Suprapubic skin (tissue), 4 donors: ENCODE measurements around the gene ARSJ. TPM values are rescaled to one million over a fixed set of nuclear protein-coding genes. Genes with fewer than 3 reads are reported as not detected.

Experiments
- DNase-seq, 2 donors: peaks; one replicate each; pipeline ENCODE4 v3.0.0-alpha.2; 2019; ENCODE audit warnings: low spot score in 2 of 2
- H3K27ac ChIP-seq: fragments of 200-600 bp; sonication (generic); one replicate; pipeline ENCODE4 v1.5.1; 2019
- H3K27me3 ChIP-seq: fragments of 200-600 bp; sonication (generic); one replicate; pipeline ENCODE4 v1.5.1; 2019
- H3K36me3 ChIP-seq: fragments of 200-600 bp; sonication (generic); one replicate; pipeline ENCODE4 v1.5.1; 2019
- H3K4me1 ChIP-seq: fragments of 200-600 bp; sonication (generic); one replicate; pipeline ENCODE4 v1.5.1; 2019
- H3K4me3 ChIP-seq: fragments of 200-600 bp; sonication (generic); one replicate; pipeline ENCODE4 v1.5.1; 2019; ENCODE audit warnings: mild to moderate bottlenecking
- H3K9me3 ChIP-seq: fragments of 200-600 bp; sonication (generic); one replicate; pipeline ENCODE4 v1.5.1; 2019
- CTCF ChIP-seq, 2 donors: fragments of 200-600 bp in 1 of 2; fragments of 450-650 bp in 1 of 2; sonication (generic) in 1 of 2; IDR thresholded peaks; one replicate each; pipeline ENCODE4 v1.5.1; 2016 to 2019; ENCODE audit warnings: antibody characterized with exemption in 2 of 2, mild to moderate bottlenecking in 1 of 2, moderate library complexity in 1 of 2
- EP300 ChIP-seq: sonication (generic); formaldehyde crosslinking; IDR thresholded peaks from one replicate; pipeline ENCODE4 v1.6.1; 2017; ENCODE audit warnings: antibody characterized with exemption
- POLR2A ChIP-seq, 2 donors: fragments of 450-650 bp; IDR thresholded peaks; one replicate each; pipeline ENCODE4 v1.6.1; 2017; ENCODE audit warnings: antibody characterized with exemption in 2 of 2, mild to moderate bottlenecking in 2 of 2, moderate library complexity in 2 of 2
- POLR2AphosphoS5 ChIP-seq, 3 donors: sonication (generic); formaldehyde crosslinking; IDR thresholded peaks; one replicate each; pipeline ENCODE4 v1.6.1; 2017; ENCODE audit warnings: antibody characterized with exemption in 3 of 3
- WGBS: methylation state at CpG from one replicate; pipeline ENCODE4 v1.1.5; 2018; 5-methylcytosine and 5-hydroxymethylcytosine counted together
- total RNA-seq, 4 donors: library from RNA; depleted of rRNA; stranded (reverse); fragments of >200 nt; gene quantifications; one replicate each; pipeline ENCODE4 v1.1.0, GENCODE V29; 2016

ARSJ gene
- total RNA-seq, 4 donors from 2014 or later, result 1.6 to 3.9 (median 3.2) TPM

DNA sequence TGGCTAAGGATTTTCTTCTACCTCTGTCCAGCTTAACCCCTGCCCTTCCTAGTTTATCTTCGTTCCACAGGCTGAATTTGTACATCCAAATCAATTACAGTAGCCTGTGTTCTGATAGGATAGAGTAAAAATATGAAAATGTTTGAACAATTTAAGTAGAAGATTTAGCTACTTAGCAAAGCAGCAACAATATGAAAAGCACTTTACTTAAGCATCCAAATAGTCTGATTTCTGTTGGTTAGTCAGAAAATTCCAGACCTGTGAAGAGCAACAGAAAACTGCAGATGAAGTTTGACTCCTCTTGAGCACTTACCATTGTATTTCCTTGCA lies 2.0 kb downstream of the ARSJ start:
- H3K27me3 ChIP-seq, result no peaks in the 10 kb centered on the region
- H3K9me3 ChIP-seq, result no peaks in the 10 kb centered on the region
- H3K36me3 ChIP-seq, result no peaks in the 10 kb centered on the region
- no peak for DNase-seq
- peaks cover 21% of the 10 kb centered on the region for H3K4me1 ChIP-seq
- TF ChIP-seq POLR2A (IDR thresholded peaks at IDR 0.05) (no peak), CTCF (IDR thresholded peaks at IDR 0.05) (no peak), POLR2AphosphoS5 (IDR thresholded peaks at IDR 0.05) (no peak), EP300 (no peak)
- 53% methylated on average over 1 of the region's 1 CpG for WGBS
- peak overlapping the region; percentile 62 for H3K4me3 ChIP-seq
- H3K27ac ChIP-seq, result no peak overlapping the region

DNA sequence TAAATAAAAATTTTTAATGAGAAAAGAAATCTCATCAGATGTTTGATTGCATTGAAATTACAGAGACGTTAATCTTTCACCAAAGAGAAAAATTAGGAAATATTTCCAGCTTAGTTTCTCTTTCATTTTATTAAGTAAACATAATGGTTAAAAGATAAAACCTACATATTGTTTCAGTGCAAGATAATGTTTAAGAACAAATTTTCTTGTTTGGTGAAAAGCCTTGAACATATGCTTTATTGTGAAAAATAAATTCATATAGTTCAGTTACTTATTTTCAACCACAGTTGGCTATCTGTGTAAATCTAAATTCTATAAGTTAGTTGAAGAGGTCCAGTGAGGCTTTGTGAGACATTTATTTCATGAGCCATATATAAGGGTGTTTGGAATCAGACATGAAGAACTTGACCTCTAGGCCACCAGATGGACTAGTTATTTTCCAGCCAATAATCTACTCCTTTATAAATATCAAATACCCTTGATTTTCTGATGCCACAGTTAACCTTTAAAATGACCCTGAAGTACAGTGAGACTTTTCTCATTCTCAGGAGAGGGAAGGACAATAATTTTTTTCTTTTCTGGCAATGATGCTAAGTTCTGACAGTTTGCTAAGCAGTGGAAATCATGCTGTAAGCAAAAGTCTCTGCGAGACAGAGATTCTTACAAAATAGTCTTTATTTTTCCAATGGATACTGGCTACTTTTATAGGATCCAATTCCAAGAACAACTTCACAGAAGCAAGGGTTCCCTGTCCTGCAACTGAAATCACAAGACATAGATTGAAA lies 2.5 kb downstream of the ARSJ start:
- no peaks in the 10 kb centered on the region for H3K36me3 ChIP-seq
- H3K27me3 ChIP-seq, result no peaks in the 10 kb centered on the region
- TF ChIP-seq POLR2A (IDR thresholded peaks at IDR 0.05), result no peak
- H3K9me3 ChIP-seq, result no peaks in the 10 kb centered on the region
- 29% methylated on average over 2 of the region's 2 CpGs for WGBS
- H3K27ac ChIP-seq, result no peak overlapping the region
- H3K4me1 ChIP-seq, result peaks cover 21% of the 10 kb centered on the region
- peak overlapping the region; percentile 62 for H3K4me3 ChIP-seq
- no peak for DNase-seq

DNA sequence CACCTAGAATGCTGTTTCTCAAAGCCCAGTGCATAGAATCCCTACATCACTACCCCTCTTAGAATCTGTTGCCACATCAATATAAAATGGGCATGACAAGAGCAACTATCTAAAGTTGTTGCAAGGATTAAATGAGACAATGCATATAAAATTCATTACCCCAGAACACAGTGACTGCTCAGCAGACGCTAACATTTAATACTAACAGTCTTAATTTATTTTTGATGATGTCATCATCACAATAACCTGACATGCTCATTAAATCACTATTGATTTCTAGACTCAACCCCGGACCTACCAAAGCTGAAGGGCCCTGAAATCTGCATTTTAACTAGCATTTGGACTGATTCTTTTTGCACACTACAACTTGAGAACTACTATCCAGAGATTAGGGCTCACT lies 3.9 kb downstream of the ARSJ start:
- Histone ChIP-seq H3K4me1 (peaks cover 21% of the 10 kb centered on the region), H3K9me3 (no peaks in the 10 kb centered on the region), H3K27ac (no peak overlapping the region), H3K4me3 (no peak overlapping the region), H3K27me3 (no peaks in the 10 kb centered on the region), H3K36me3 (no peaks in the 10 kb centered on the region)
- TF ChIP-seq POLR2A (IDR thresholded peaks at IDR 0.05) (no peak), EP300 (no peak), POLR2AphosphoS5 (IDR thresholded peaks at IDR 0.05) (no peak), CTCF (IDR thresholded peaks at IDR 0.05) (no peak)
- WGBS, result 76% methylated on average over 2 of the region's 2 CpGs
- no peak for DNase-seq

GRCh38 chr4:113974467-113974866 lies 5.0 kb downstream of the ARSJ start:
- DNase-seq, result no peak
- H3K4me1 ChIP-seq, result peaks cover 15% of the 10 kb centered on the region
- H3K4me3 ChIP-seq, result no peak overlapping the region
- H3K27ac ChIP-seq, result no peak overlapping the region
- no peaks in the 10 kb centered on the region for H3K27me3 ChIP-seq
- H3K36me3 ChIP-seq, result no peaks in the 10 kb centered on the region
- H3K9me3 ChIP-seq, result no peaks in the 10 kb centered on the region
- TF ChIP-seq CTCF (IDR thresholded peaks at IDR 0.05) (no peak), POLR2AphosphoS5 (IDR thresholded peaks at IDR 0.05) (no peak), POLR2A (IDR thresholded peaks at IDR 0.05) (no peak), EP300 (no peak)

- H3K36me3 ChIP-seq, result no peaks in the 10 kb centered on the region
- no peak for DNase-seq
- H3K4me1 ChIP-seq, result peaks cover 9% of the 10 kb centered on the region
- no peak overlapping the region for H3K4me3 ChIP-seq
- no peaks in the 10 kb centered on the region for H3K27me3 ChIP-seq
- H3K9me3 ChIP-seq, result no peaks in the 10 kb centered on the region
- TF ChIP-seq POLR2A (IDR thresholded peaks at IDR 0.05) (no peak), CTCF (IDR thresholded peaks at IDR 0.05) (no peak), EP300 (no peak), POLR2AphosphoS5 (IDR thresholded peaks at IDR 0.05) (no peak)
- WGBS, result 87% methylated on average over 3 of the region's 3 CpGs
- no peak overlapping the region for H3K27ac ChIP-seq
Measured at GRCh38 chr4:113973345-113973744, 6.1 kb downstream of the ARSJ start.

GRCh38 chr4:113972781-113973180 lies 6.7 kb downstream of the ARSJ start:
- Histone ChIP-seq H3K27me3 (no peaks in the 10 kb centered on the region), H3K36me3 (no peaks in the 10 kb centered on the region), H3K9me3 (no peaks in the 10 kb centered on the region), H3K27ac (no peak overlapping the region), H3K4me3 (no peak overlapping the region), H3K4me1 (peaks cover 6% of the 10 kb centered on the region)
- no peak for DNase-seq
- TF ChIP-seq POLR2AphosphoS5 (IDR thresholded peaks at IDR 0.05) (no peak), EP300 (no peak), POLR2A (IDR thresholded peaks at IDR 0.05) (no peak), CTCF (IDR thresholded peaks at IDR 0.05) (no peak)
- WGBS, result 76% methylated on average over 4 of the region's 4 CpGs
